Ascending aorta (tissue), 2 donors: ENCODE results near the gene GNMT. TPM values are rescaled to one million over a fixed set of nuclear protein-coding genes. Genes with fewer than 3 reads are reported as not detected.

Experiments
- DNase-seq, 2 donors: peaks; one replicate each; pipeline ENCODE4 v3.0.0-alpha.2; 2019; ENCODE audit warnings: low spot score in 2 of 2
- H3K27ac ChIP-seq, 2 donors: fragments of 200-600 bp; sonication (generic); one replicate each; pipeline ENCODE4 v1.5.1; 2016 to 2017; ENCODE audit warnings: mild to moderate bottlenecking in 1 of 2
- H3K27me3 ChIP-seq: fragments of 200-600 bp; sonication (generic); one replicate; pipeline ENCODE4 v1.5.1; 2017
- H3K36me3 ChIP-seq, 2 donors: fragments of 200-600 bp; sonication (generic); one replicate each; pipeline ENCODE4 v1.5.1; 2016
- H3K4me1 ChIP-seq, 2 donors: fragments of 200-600 bp; sonication (generic); one replicate each; pipeline ENCODE4 v1.5.1; 2016 to 2017; ENCODE audit warnings: mild to moderate bottlenecking in 1 of 2
- H3K4me3 ChIP-seq, 2 donors: fragments of 200-600 bp; sonication (generic); one replicate each; pipeline ENCODE4 v1.5.1; 2016 to 2017; ENCODE audit warnings: mild to moderate bottlenecking in 1 of 2
- H3K9me3 ChIP-seq, 2 donors: fragments of 200-600 bp; sonication (generic); one replicate each; pipeline ENCODE4 v1.5.1; 2016
- intact Hi-C: fragments of 100-400 bp; cut with DNase I; formaldehyde crosslinking; loops from one replicate; pipeline ENCODE4 v1.15.1; 2023
- total RNA-seq: library from RNA; depleted of rRNA; stranded (reverse); fragments of >200 nt; gene quantifications from one replicate; pipeline ENCODE4 v1.1.0, GENCODE V29; 2016
- TF ChIP-seq, protein P1 (sequence below), 3 experiments: fragments of 200-600 bp in 2 of 3; fragments of 450-650 bp in 1 of 3; sonication (generic) in 2 of 3; IDR thresholded peaks; one replicate each; pipeline ENCODE4 v1.5.1; 2016 to 2019; ENCODE audit warnings: antibody characterized with exemption in 3 of 3, mild to moderate bottlenecking in 1 of 3, moderate library complexity in 1 of 3

Gene GNMT
- total RNA-seq, 1 donor from 2014 or later: not detected

DNA sequence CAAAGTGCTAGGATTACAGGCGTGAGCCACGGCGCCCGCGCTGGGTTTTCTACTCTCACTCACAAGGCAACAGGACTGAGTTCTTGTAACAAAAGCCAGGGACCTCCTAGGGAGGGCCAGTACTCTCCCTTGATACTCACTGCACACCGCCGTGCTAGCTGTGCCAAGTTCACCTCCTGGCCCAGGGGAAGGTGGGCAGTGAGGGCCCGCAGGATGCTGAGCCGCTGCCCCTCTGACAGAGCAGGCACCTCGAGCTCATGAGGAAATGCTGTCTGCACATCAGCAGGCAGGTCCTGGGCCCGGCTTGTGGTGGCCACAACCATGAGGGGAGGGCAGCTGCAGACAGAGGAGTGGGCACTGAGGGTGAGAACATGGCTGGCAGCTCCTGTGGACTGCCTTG lies 6.7 kb downstream of the GNMT start:
- no peak overlapping the region for H3K27ac ChIP-seq
- TF ChIP-seq, protein P1, sequence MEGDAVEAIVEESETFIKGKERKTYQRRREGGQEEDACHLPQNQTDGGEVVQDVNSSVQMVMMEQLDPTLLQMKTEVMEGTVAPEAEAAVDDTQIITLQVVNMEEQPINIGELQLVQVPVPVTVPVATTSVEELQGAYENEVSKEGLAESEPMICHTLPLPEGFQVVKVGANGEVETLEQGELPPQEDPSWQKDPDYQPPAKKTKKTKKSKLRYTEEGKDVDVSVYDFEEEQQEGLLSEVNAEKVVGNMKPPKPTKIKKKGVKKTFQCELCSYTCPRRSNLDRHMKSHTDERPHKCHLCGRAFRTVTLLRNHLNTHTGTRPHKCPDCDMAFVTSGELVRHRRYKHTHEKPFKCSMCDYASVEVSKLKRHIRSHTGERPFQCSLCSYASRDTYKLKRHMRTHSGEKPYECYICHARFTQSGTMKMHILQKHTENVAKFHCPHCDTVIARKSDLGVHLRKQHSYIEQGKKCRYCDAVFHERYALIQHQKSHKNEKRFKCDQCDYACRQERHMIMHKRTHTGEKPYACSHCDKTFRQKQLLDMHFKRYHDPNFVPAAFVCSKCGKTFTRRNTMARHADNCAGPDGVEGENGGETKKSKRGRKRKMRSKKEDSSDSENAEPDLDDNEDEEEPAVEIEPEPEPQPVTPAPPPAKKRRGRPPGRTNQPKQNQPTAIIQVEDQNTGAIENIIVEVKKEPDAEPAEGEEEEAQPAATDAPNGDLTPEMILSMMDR (IDR thresholded peaks at IDR 0.05): no peak
- H3K4me1 ChIP-seq: no peaks in the 10 kb centered on the region
- no peaks in the 10 kb centered on the region for H3K9me3 ChIP-seq
- no peak for DNase-seq
- intact Hi-C loops: no loop called here
- no peaks in the 10 kb centered on the region for H3K27me3 ChIP-seq
- no peak overlapping the region for H3K4me3 ChIP-seq
- H3K36me3 ChIP-seq: peaks cover 40 to 59% of the 10 kb centered on the region in 2 donors

DNA sequence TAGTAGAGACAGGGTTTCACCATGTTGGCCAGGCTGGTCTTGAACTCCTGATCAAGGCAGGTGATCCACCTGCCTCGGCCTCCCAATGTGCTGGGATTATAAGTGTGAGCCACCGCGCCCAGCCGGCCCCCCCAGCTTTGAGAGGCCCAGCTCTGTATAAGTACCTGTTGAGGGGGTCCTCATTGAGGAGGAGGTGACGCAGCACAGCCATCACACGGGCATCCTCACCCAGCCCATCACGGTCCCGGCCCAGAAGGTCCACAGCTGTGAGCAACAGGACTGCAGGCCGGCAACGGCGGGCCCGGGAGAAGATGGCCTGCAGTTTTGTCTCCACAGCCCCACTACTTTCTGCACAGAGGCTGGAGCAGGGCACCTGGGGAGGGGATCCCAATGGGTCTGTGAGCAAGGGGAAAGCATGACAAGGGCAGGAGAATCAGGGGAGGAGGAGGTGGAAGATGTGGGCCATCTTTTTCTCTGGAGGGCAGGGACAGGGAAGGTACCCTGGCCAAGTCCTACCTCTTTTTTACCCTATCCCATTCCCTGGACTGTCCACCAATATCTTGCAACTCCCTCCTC lies 7.7 kb downstream of the GNMT start:
- Histone ChIP-seq H3K4me3 (no peak overlapping the region), H3K9me3 (no peaks in the 10 kb centered on the region), H3K27ac (no peak overlapping the region), H3K36me3 (peaks cover 40 to 58% of the 10 kb centered on the region in 2 donors), H3K27me3 (no peaks in the 10 kb centered on the region), H3K4me1 (no peaks in the 10 kb centered on the region)
- intact Hi-C loops: no loop called here
- TF ChIP-seq, protein P1 (IDR thresholded peaks at IDR 0.05): no peak
- DNase-seq: no peak

DNA sequence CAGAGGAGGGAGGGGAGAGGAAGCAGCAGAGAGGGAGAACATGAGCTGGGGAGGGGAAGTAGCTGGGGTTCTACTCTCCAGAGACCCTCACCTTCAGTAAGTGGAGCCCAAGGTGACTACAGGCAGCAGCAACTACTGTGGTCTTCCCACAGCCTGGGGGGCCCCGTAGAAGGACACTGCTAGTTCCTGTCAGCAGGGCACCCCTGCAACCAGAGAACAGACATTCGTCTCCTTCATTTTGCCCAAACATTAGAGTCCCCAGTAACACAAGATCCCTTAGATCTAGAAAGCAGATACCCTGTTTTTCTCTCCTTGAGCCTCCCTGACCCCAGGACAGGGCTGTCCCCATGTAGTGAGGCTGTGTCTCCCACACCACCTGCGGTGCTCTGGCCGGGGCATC lies 8.2 kb downstream of the GNMT start:
- intact Hi-C loops: no loop called here
- Histone ChIP-seq H3K27me3 (no peaks in the 10 kb centered on the region), H3K4me3 (no peak overlapping the region), H3K36me3 (peaks cover 34 to 58% of the 10 kb centered on the region in 2 donors), H3K27ac (no peak overlapping the region), H3K9me3 (no peaks in the 10 kb centered on the region), H3K4me1 (no peaks in the 10 kb centered on the region)
- no peak for DNase-seq
- TF ChIP-seq, protein P1 (IDR thresholded peaks at IDR 0.05): no peak

DNA sequence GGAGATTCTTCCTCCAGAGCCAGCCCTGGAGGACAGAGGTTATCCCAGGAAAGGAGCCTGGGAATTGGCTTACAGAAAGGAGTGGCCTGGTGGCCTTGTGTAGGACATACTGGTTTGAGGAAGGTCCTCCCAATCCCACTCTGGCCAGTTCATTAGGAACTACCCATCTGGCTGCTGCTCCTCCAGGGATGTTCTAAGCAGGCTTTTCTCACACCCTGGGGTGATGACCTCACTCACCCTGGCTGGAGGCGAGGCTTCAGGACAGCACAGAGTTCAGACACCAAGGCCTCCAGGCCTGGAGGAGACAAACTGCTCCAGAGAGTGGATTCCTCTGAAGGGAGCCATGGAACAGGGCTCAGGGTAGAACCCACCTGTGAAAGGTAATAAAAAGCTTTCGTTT lies 8.9 kb downstream of the GNMT start:
- Histone ChIP-seq H3K4me1 (no peaks in the 10 kb centered on the region), H3K27me3 (no peaks in the 10 kb centered on the region), H3K9me3 (no peaks in the 10 kb centered on the region), H3K4me3 (no peak overlapping the region), H3K36me3 (peaks cover 30 to 53% of the 10 kb centered on the region in 2 donors), H3K27ac (no peak overlapping the region)
- DNase-seq: no peak
- TF ChIP-seq, protein P1 (IDR thresholded peaks at IDR 0.05): no peak
- intact Hi-C loops: no loop called here

DNA sequence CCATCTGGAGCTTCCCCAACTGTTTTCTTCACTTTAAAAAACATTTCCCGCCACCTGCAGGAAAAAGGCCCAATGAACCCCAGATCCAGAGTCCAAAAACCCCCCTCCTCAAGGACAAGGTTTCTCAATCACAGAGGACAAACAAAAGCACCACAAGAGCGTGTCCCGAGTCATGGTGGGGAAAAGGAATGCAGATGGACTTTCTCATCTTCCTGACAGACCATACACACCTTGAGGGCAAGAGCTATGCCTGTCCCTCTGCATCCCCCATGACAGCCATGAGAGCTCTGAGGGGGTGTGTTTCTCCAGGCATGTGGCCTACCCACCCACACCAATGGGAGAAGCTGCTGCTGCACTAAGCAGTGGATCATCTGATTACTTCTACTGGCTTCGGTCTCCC lies 9.4 kb downstream of the GNMT start:
- intact Hi-C loops: no loop called here

More for the DNA sequence above, 9.4 kb downstream of the GNMT start:
- TF ChIP-seq, protein P1 (IDR thresholded peaks at IDR 0.05): no peak
- H3K27ac ChIP-seq: no peak overlapping the region
- no peak for DNase-seq
- H3K4me1 ChIP-seq: no peaks in the 10 kb centered on the region
- no peak overlapping the region for H3K4me3 ChIP-seq
- H3K9me3 ChIP-seq: no peaks in the 10 kb centered on the region
- H3K27me3 ChIP-seq: no peaks in the 10 kb centered on the region
- H3K36me3 ChIP-seq: peaks cover 25 to 48% of the 10 kb centered on the region in 2 donors
